Measurements from ENCODE around the gene PAPSS2. TPM values are rescaled to one million over a fixed set of nuclear protein-coding genes. Genes with fewer than 3 reads are reported as not detected.

The PAPSS2 gene
- total and polyA plus RNA-seq, 2 experiments from 2014 or later, result 13.2 to 19.6 TPM

GRCh38 chr10:87771871-87772500 is 112.3 kb downstream of the PAPSS2 start:
- peak; percentile 69 for DNase-seq (ENCODE audit: low spot score)
- H3K4me3 ChIP-seq, result no peak overlapping the region
- H3K27ac ChIP-seq (ENCODE audit: low read depth), result no peak overlapping the region
- H3K27me3 ChIP-seq (ENCODE audit: insufficient read depth), result no peaks in the 10 kb centered on the region
- H3K4me1 ChIP-seq (ENCODE audit: insufficient read depth), result 0 out of 2 replicates have a peak, but pooled peaks cover 5% of the 10 kb centered on the region
- H4K20me1 ChIP-seq (replicated peaks; ENCODE audit: insufficient read depth), result no peaks in the 10 kb centered on the region
- no peak overlapping the region for H2AFZ ChIP-seq
- Mint-ChIP-seq H3K4me3 (no peak overlapping the region), H3K4me1 (peaks cover 10% of the 10 kb centered on the region; the same call in 2 of the 3 replicates), H3K27ac (no peak overlapping the region), H3K9me3 (no peaks in the 10 kb centered on the region), H3K36me3 (ENCODE audit: low read depth) (peaks cover 31% of the 10 kb centered on the region; the same call in 2 of the 3 replicates), H3K27me3 (ENCODE audit: insufficient read depth, low read depth, poor library complexity) (no peaks in the 10 kb centered on the region)
- H3K36me3 ChIP-seq (ENCODE audit: insufficient read depth), result no peaks in the 10 kb centered on the region; the same call in 1 of the 2 replicates
- H3F3A ChIP-seq (replicated peaks; ENCODE audit: low read depth), result no peaks in the 10 kb centered on the region
- H3K4me2 ChIP-seq, result no peak overlapping the region
- H3K79me2 ChIP-seq (replicated peaks; ENCODE audit: insufficient read depth), result no peaks in the 10 kb centered on the region
- no peak; the same call in 2 of the 3 replicates for ATAC-seq
- peak; percentile 50 to 76 for TF ChIP-seq CTCF (conservative IDR thresholded peaks at IDR 0.05; ENCODE audit: low read depth in 2 of 2)
- no peak for TF ChIP-seq POLR2AphosphoS5 (IDR thresholded peaks at IDR 0.05; ENCODE audit: low read depth)
- no peak for TF ChIP-seq STAT1 (IDR thresholded peaks at IDR 0.05; ENCODE audit: unreplicated experiment)
- H3K9me2 ChIP-seq (ENCODE audit: insufficient read depth), result no peaks in the 10 kb centered on the region

- ATAC-seq, result no peak
- H3K9me3 Mint-ChIP-seq, result no peaks in the 10 kb centered on the region
- DNase-seq (ENCODE audit: low spot score), result no peak
- H3K36me3 Mint-ChIP-seq (ENCODE audit: low read depth), result peaks cover 25% of the 10 kb centered on the region; the same call in 2 of the 3 replicates
- no peaks in the 10 kb centered on the region for H3K9me2 ChIP-seq (ENCODE audit: insufficient read depth)
- H3K27me3 ChIP-seq (ENCODE audit: insufficient read depth), result no peaks in the 10 kb centered on the region
- no peak overlapping the region for H2AFZ ChIP-seq
- H3K79me2 ChIP-seq (replicated peaks; ENCODE audit: insufficient read depth), result peaks cover 11% of the 10 kb centered on the region
- no peak overlapping the region for H3K27ac ChIP-seq (ENCODE audit: low read depth)
- no peaks in the 10 kb centered on the region for H3F3A ChIP-seq (replicated peaks; ENCODE audit: low read depth)
- no peaks in the 10 kb centered on the region for H3K4me1 ChIP-seq (ENCODE audit: insufficient read depth)
- H3K27ac Mint-ChIP-seq, result no peak overlapping the region
- no peaks in the 10 kb centered on the region for H3K4me1 Mint-ChIP-seq
- no peak overlapping the region for H3K4me3 Mint-ChIP-seq
- H4K20me1 ChIP-seq (replicated peaks; ENCODE audit: insufficient read depth), result no peaks in the 10 kb centered on the region
- no peaks in the 10 kb centered on the region; the same call in 1 of the 2 replicates for H3K36me3 ChIP-seq (ENCODE audit: insufficient read depth)
- H3K4me3 ChIP-seq, result no peak overlapping the region
- H3K27me3 Mint-ChIP-seq (ENCODE audit: insufficient read depth, low read depth, poor library complexity), result no peaks in the 10 kb centered on the region
- H3K4me2 ChIP-seq, result no peak overlapping the region
- no peak for TF ChIP-seq EZH2phosphoT487 (IDR thresholded peaks at IDR 0.05; ENCODE audit: unreplicated experiment)
- no peak for TF ChIP-seq ETS1 (IDR thresholded peaks at IDR 0.05)
- no peak for TF ChIP-seq ZNF462 (CRISPR knock-in tag; IDR thresholded peaks at IDR 0.05)
- TF ChIP-seq ZNF331 (CRISPR knock-in tag; IDR thresholded peaks at IDR 0.05; ENCODE audit: low read depth), result no peak
- TF ChIP-seq CTCF (conservative IDR thresholded peaks at IDR 0.05; ENCODE audit: low read depth in 2 of 2), result no peak
Observed at GRCh38 chr10:87775766-87776165, 116.1 kb downstream of the PAPSS2 start.

All from GM23338 (cell line).